Fibroblast of lung (primary cell): ENCODE data around the gene DOK5. TPM values are rescaled to one million over a fixed set of nuclear protein-coding genes. Genes with fewer than 3 reads are reported as not detected.

ENCODE experiments used
- DNase-seq, 2 donors: peaks; one replicate each; pipeline versions ENCODE4 v3.0.0 to v3.0.0-alpha.2; 2010; ENCODE audit warnings: low read depth in 2 of 2
- H2AFZ ChIP-seq: 2 replicates; pipeline ENCODE4 v1.5.1; 2012; ENCODE audit warnings: low read length, control low read depth, inconsistent platforms
- H3K27ac ChIP-seq: 2 replicates; pipeline ENCODE4 v1.5.1; 2011; ENCODE audit warnings: low read length, control low read depth; ENCODE audit not compliant: insufficient read depth
- H3K27me3 ChIP-seq: 2 replicates; pipeline ENCODE4 v1.5.1; 2011; ENCODE audit warnings: mild to moderate bottlenecking, low read length; ENCODE audit not compliant: control insufficient read depth, insufficient read depth
- H3K36me3 ChIP-seq: 2 replicates; pipeline ENCODE4 v1.5.1; 2011; ENCODE audit warnings: low read length; ENCODE audit not compliant: control insufficient read depth, insufficient read depth
- H3K4me1 ChIP-seq: 2 replicates; pipeline ENCODE4 v1.5.1; 2011; ENCODE audit warnings: low read length; ENCODE audit not compliant: control insufficient read depth, insufficient read depth; ENCODE audit errors: extremely low read depth
- H3K4me2 ChIP-seq: 2 replicates; pipeline ENCODE4 v1.5.1; 2011; ENCODE audit warnings: low read length, control low read depth; ENCODE audit not compliant: insufficient read depth; ENCODE audit errors: extremely low read depth
- H3K4me3 ChIP-seq, 4 experiments: fragments of 200-600 bp in 1 of 4; sonication (generic) in 1 of 4; replicated peaks in 1 of 4; 2 replicates each; pipeline ENCODE4 v1.5.1; 2011 to 2016; ENCODE audit warnings: low read length in 4 of 4, low read depth in 3 of 4, mild to moderate bottlenecking in 3 of 4, control low read depth in 2 of 4, inconsistent platforms in 1 of 4, mixed read lengths in 1 of 4; ENCODE audit not compliant: insufficient read depth in 1 of 4; ENCODE audit errors: control extremely low read depth in 1 of 4
- H3K79me2 ChIP-seq: 2 replicates; pipeline ENCODE4 v1.5.1; 2012; ENCODE audit warnings: mild to moderate bottlenecking, low read length, inconsistent platforms; ENCODE audit not compliant: control insufficient read depth, insufficient read depth
- H3K9ac ChIP-seq: 2 replicates; pipeline ENCODE4 v1.5.1; 2011; ENCODE audit warnings: mild to moderate bottlenecking, low read length, control low read depth; ENCODE audit not compliant: insufficient read depth
- H3K9me3 ChIP-seq: 2 replicates; pipeline ENCODE4 v1.5.1; 2012; ENCODE audit warnings: low read depth, low read length; ENCODE audit not compliant: control insufficient read depth, insufficient read depth
- H4K20me1 ChIP-seq: 2 replicates; pipeline ENCODE4 v1.5.1; 2011; ENCODE audit warnings: low read length; ENCODE audit not compliant: control insufficient read depth, insufficient read depth; ENCODE audit errors: extremely low read depth
- EZH2 ChIP-seq: IDR thresholded peaks from 2 replicates; pipeline ENCODE4 v1.5.1; 2012; ENCODE audit warnings: low read length, control low read depth, mild to moderate bottlenecking; ENCODE audit errors: missing control alignments
- polyA plus RNA-seq, 2 donors: library from polyadenylated mRNA; depleted of rRNA in 1 of 2; stranded (reverse) in 1 of 2; unstranded in 1 of 2; fragments of >200 nt; gene quantifications; 2 replicates each; pipeline ENCODE4 v1.2.1, GENCODE V29; 2011 to 2012; ENCODE audit warnings: missing spikeins in 1 of 2
- total RNA-seq: library from RNA; depleted of rRNA; stranded (reverse); fragments of >200 nt; gene quantifications from 2 replicates; pipeline ENCODE4 v1.2.1, GENCODE V29; 2014
- TF ChIP-seq, protein P1 (sequence below), 2 donors: IDR thresholded peaks in 1 of 2; conservative IDR thresholded peaks in 1 of 2; 1 replicate in 1 of 2; 2 replicates in 1 of 2; pipeline ENCODE4 v1.5.1; 2011 to 2012; ENCODE audit warnings: low read length in 2 of 2, control low read depth in 1 of 2, inconsistent platforms in 1 of 2, low read depth in 1 of 2, mild to moderate bottlenecking in 1 of 2

Gene DOK5
- total and polyA plus RNA-seq, 2 donors (not counting 1 experiment from before 2014, with no cell fraction given), result 13.5 to 19.2 TPM

DNA sequence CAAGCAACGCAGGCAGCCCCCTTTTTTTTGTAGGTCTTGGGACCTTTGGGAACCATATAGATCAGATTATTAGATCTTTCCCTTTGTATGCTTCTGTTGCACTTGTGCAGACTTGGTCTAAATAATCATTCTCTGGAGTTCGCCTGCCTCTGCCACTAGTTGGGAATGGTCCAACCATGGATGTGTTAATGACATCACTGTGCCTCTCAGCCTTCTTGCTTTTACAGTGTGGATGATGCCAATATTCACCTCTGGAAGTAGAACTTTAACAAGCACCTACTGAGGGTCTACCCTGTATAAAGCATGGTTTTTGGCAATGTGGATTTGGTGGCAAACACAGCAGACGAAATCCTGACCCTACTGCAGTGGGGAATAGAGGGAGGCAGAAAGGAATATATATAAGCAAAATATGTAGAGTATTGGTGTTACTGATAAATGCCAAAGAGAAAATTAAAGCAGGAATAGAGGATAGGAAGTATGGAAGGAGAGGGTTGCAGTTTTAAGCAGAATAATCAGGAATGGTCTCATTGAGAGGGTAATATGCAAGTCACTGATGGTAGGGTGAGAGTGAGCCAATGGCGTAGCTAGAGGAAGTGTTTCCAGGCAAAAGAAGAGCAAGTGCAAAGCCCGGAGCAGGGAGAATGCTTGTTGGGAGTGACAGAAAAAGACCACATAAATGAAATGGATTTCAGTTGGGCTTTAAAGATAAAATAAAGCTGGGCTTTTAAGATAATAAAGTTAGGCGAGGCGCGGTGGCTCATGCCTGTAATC, 97.5 kb downstream of the DOK5 start:
- no peaks in the 10 kb centered on the region for H3K27me3 ChIP-seq
- H3K4me3 ChIP-seq, result no peak overlapping the region
- no peaks in the 10 kb centered on the region for H4K20me1 ChIP-seq
- H2AFZ ChIP-seq, result no peak overlapping the region
- DNase-seq, result no peak
- no peak overlapping the region for H3K27ac ChIP-seq
- no peak for TF ChIP-seq EZH2
- TF ChIP-seq, protein P1, sequence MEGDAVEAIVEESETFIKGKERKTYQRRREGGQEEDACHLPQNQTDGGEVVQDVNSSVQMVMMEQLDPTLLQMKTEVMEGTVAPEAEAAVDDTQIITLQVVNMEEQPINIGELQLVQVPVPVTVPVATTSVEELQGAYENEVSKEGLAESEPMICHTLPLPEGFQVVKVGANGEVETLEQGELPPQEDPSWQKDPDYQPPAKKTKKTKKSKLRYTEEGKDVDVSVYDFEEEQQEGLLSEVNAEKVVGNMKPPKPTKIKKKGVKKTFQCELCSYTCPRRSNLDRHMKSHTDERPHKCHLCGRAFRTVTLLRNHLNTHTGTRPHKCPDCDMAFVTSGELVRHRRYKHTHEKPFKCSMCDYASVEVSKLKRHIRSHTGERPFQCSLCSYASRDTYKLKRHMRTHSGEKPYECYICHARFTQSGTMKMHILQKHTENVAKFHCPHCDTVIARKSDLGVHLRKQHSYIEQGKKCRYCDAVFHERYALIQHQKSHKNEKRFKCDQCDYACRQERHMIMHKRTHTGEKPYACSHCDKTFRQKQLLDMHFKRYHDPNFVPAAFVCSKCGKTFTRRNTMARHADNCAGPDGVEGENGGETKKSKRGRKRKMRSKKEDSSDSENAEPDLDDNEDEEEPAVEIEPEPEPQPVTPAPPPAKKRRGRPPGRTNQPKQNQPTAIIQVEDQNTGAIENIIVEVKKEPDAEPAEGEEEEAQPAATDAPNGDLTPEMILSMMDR (conservative IDR thresholded peaks at IDR 0.05 in 1 of 2, IDR thresholded peaks at IDR 0.05 in 1 of 2; ENCODE audit: low read depth in 1 of 2, low read length in 2 of 2), result no peak
- no peaks in the 10 kb centered on the region for H3K79me2 ChIP-seq
- H3K4me1 ChIP-seq, result no peaks in the 10 kb centered on the region
- H3K9me3 ChIP-seq, result no peaks in the 10 kb centered on the region
- no peak overlapping the region for H3K9ac ChIP-seq
- no peaks in the 10 kb centered on the region for H3K36me3 ChIP-seq
- no peak overlapping the region for H3K4me2 ChIP-seq

DNA sequence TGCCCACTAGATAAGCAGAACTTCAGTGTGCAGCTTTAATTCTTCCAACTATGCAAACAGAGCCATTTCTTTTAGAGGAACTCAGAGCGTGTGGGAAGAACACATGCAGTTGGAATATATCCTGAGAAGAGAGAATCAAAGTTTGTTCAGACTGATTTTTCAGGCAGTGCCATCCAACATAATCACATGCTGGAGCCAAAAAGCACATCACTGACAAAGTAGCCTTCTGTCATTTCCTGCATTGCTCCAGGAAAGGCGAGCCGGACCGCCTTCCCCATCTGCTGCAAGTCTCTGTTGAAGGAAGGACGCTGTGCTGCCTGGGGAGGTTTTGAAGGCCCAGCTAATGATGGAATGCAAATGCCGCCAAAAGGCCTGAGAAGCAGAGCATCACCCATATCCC, 98.4 kb downstream of the DOK5 start:
- Histone ChIP-seq H3K9ac (no peak overlapping the region), H4K20me1 (no peaks in the 10 kb centered on the region), H3K9me3 (no peaks in the 10 kb centered on the region), H3K4me1 (no peaks in the 10 kb centered on the region), H3K4me2 (no peak overlapping the region), H3K27ac (no peak overlapping the region), H3K4me3 (no peak overlapping the region), H3K27me3 (no peaks in the 10 kb centered on the region), H3K36me3 (no peaks in the 10 kb centered on the region), H2AFZ (no peak overlapping the region), H3K79me2 (no peaks in the 10 kb centered on the region)
- DNase-seq, result no peak
- TF ChIP-seq, protein P1 (conservative IDR thresholded peaks at IDR 0.05 in 1 of 2, IDR thresholded peaks at IDR 0.05 in 1 of 2; ENCODE audit: low read depth in 1 of 2, low read length in 2 of 2), result no peak
- no peak for TF ChIP-seq EZH2

DNA sequence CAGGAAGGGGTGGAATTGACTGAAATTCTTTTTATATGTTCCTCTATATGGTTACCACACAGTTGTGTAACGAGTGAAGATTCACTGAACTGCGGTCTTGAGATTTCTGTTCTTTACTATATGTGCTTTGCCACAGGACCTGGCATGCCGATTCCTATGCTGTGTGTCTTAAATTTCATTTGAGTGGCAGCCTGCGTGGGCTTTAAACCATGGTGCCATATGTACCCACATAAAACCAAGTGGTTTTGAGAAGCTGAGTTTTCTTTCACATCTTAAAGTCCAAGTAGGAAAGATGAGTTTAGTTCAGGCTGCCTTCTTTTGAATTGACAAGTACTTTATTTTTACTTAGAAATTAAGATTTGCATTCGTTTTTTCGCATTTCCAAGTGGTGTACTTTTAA, 101.1 kb downstream of the DOK5 start:
- Histone ChIP-seq H3K27ac (no peak overlapping the region), H3K4me1 (no peaks in the 10 kb centered on the region), H3K79me2 (no peaks in the 10 kb centered on the region), H3K9me3 (no peaks in the 10 kb centered on the region), H3K27me3 (no peaks in the 10 kb centered on the region), H3K36me3 (no peaks in the 10 kb centered on the region), H3K4me3 (no peak overlapping the region), H4K20me1 (no peaks in the 10 kb centered on the region), H2AFZ (no peak overlapping the region), H3K9ac (no peak overlapping the region), H3K4me2 (no peak overlapping the region)
- no peak for DNase-seq
- TF ChIP-seq, protein P1 (conservative IDR thresholded peaks at IDR 0.05 in 1 of 2, IDR thresholded peaks at IDR 0.05 in 1 of 2; ENCODE audit: low read depth in 1 of 2, low read length in 2 of 2), result no peak
- no peak for TF ChIP-seq EZH2
